ENCODE results near the gene JAKMIP2. TPM values are rescaled to one million over a fixed set of nuclear protein-coding genes. Genes with fewer than 3 reads are reported as not detected.

JAKMIP2 gene
- total RNA-seq, 1 experiment from 2014 or later = not detected

DNA sequence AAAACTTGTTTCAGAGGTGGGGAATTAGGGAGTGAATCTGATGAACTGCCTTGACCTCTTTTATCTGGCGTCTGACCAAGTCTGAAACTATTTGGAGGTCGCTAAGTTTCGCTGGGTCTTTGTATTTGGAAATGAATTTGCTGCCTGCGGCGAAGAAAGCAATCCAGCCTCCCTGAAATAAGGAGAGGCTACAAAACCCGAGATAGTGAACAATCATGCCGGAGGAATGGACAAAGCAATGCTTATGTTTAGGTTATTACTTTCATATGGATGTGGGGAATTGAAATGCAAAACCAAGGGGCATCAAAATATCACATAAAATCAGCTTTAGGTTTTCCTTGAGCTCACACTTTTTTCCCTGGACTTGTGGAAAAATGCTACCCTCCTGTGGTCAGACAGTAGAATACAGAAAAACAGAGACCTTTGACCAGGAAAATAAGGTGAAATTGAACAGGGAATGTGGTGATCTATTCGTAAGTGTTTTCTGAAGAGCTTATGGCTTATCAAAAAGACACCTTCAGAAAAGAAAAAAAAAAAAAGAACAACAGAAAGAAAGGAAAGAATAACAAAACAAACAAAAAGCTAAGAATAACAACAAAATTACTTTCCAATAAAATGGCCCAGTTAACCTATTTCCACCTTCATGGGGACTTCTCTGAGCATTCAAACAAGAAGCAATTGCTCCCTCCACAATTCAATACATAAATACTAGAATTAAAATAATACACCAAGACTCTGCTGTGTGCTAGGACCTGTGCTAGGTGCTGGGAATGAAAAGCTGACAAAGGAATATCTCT, 204.1 kb downstream of the JAKMIP2 start:
- no peaks in the 10 kb centered on the region for H3K4me1 ChIP-seq (replicated peaks; ENCODE audit: insufficient read depth)
- H3K27ac ChIP-seq = no peak overlapping the region
- ChIA-PET POLR2A (ENCODE audit: unreplicated experiment) (interaction anchor here (0.6 kb wide), 1 partner anchor 1633 kb away, joined by 3 read pairs; no protein-coding TSS in a partner anchor), CTCF (interaction anchor here (0.5 to 1.4 kb wide), 6 partner anchors 96 to 390 kb away, joined by 3 to 10 read pairs (median 6); no protein-coding TSS in a partner anchor)
- H3F3A ChIP-seq (ENCODE audit: insufficient read depth, low read depth) = no peaks in the 10 kb centered on the region
- H3K9me2 ChIP-seq (ENCODE audit: insufficient read depth) = no peaks in the 10 kb centered on the region
- intact Hi-C loops (cut with micrococcal nuclease; ENCODE audit: unreplicated experiment) = loop anchor here (1.0 to 10.0 kb wide), 5 partner anchors 66 to 1036 kb away; partner anchors contain the start of gene DPYSL3
- no peaks in the 10 kb centered on the region for H4K20me1 ChIP-seq (ENCODE audit: insufficient read depth)
- no peaks in the 10 kb centered on the region for H3K9me3 ChIP-seq (ENCODE audit: insufficient read depth, low read depth)
- H3K4me3 ChIP-seq = no peak overlapping the region
- no peak overlapping the region for H3K4me2 ChIP-seq
- H3K36me3 ChIP-seq (ENCODE audit: low read depth) = no peaks in the 10 kb centered on the region
- BruUV-seq (replicated peaks) = no TSS peak
- TF ChIP-seq CTCF (conservative IDR thresholded peaks at IDR 0.05) = peak; percentile 75
- no peak for TF ChIP-seq EZH2 (IDR thresholded peaks at IDR 0.05; ENCODE audit: low read depth)
- no peak overlapping the region for H2AFZ ChIP-seq
- H3K79me2 ChIP-seq (ENCODE audit: low read depth) = no peaks in the 10 kb centered on the region
- DNase-seq = no peak
- H3K27me3 ChIP-seq (ENCODE audit: insufficient read depth, low read depth) = peaks cover 5% of the 10 kb centered on the region; the same call in 1 of the 2 replicates

DNA sequence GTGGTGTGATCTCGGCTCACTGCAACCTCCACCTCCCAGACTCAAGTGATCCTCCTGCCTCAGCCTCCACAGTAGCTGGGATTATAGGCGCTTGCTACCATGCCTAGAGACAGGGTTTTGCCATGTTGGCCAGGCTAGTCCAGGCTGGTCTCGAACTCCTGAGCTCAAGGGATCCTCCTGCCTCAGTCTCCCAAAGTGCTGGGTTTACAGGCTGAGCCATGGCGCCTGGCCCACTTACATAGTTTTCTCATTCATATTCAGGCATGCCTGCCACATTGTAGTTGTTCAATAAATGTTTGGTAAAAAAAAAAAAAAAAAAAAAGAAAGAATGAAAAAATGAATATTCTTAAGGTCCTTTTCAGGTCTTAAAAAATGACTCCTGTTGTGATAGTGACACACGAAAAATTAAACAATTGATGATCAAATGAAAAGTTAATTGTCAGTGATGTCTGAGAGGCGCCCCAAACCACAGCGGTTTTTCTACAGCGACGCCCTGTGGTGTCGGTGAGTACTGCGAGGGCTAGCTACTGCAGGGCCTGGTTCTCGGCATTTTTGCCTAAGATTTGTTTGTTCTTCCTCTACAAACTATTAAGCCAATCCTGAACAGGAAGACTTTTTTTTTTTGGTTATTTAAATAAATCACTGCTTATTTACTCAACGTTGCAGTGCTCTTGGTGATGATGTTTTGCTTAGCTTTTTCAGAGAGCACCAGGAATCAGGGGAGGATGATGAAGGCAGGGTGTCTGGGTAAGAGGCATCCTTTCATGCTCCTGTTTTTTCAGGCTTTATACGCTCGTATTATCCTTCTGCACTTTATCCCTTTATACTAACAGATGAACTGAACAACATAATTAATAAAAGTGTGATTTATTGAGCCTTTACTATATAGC, 205.6 kb downstream of the JAKMIP2 start:
- no peaks in the 10 kb centered on the region for H3K36me3 ChIP-seq (ENCODE audit: low read depth)
- ChIA-PET POLR2A (ENCODE audit: unreplicated experiment) (no interaction called here), CTCF (interaction anchor here (0.6 to 0.8 kb wide), 4 partner anchors 11 to 266 kb away, joined by 3 to 26 read pairs (median 14); no protein-coding TSS in a partner anchor)
- no peak overlapping the region for H3K4me2 ChIP-seq
- H2AFZ ChIP-seq = no peak overlapping the region
- H3K4me1 ChIP-seq (replicated peaks; ENCODE audit: insufficient read depth) = no peaks in the 10 kb centered on the region
- H3K9me2 ChIP-seq (ENCODE audit: insufficient read depth) = no peaks in the 10 kb centered on the region
- DNase-seq = peak in 1 of 2 experiments; percentile 33
- H3K4me3 ChIP-seq = no peak overlapping the region
- intact Hi-C loops (cut with micrococcal nuclease; ENCODE audit: unreplicated experiment) = loop anchor here (5.0 to 10.0 kb wide), 3 partner anchors 65 to 1035 kb away; partner anchors contain the start of gene DPYSL3
- TF ChIP-seq EZH2 (IDR thresholded peaks at IDR 0.05; ENCODE audit: low read depth) = no peak
- peak; percentile 76 for TF ChIP-seq CTCF (conservative IDR thresholded peaks at IDR 0.05)
- no peaks in the 10 kb centered on the region for H3K79me2 ChIP-seq (ENCODE audit: low read depth)
- H3K27me3 ChIP-seq (ENCODE audit: insufficient read depth, low read depth) = peaks cover 5% of the 10 kb centered on the region; the same call in 1 of the 2 replicates
- no peaks in the 10 kb centered on the region for H4K20me1 ChIP-seq (ENCODE audit: insufficient read depth)
- no peak overlapping the region for H3K27ac ChIP-seq
- no peaks in the 10 kb centered on the region for H3K9me3 ChIP-seq (ENCODE audit: insufficient read depth, low read depth)
- no peaks in the 10 kb centered on the region for H3F3A ChIP-seq (ENCODE audit: insufficient read depth, low read depth)
- BruUV-seq (replicated peaks) = no TSS peak

GRCh38 chr5:147575598-147575997, 206.9 kb downstream of the JAKMIP2 start:
- no peaks in the 10 kb centered on the region for H3K79me2 ChIP-seq (ENCODE audit: low read depth)
- no peaks in the 10 kb centered on the region for H3K4me1 ChIP-seq (replicated peaks; ENCODE audit: insufficient read depth)
- no peak overlapping the region for H2AFZ ChIP-seq
- H3K4me2 ChIP-seq = no peak overlapping the region
- no peak overlapping the region for H3K27ac ChIP-seq
- H4K20me1 ChIP-seq (ENCODE audit: insufficient read depth) = no peaks in the 10 kb centered on the region
- BruUV-seq (replicated peaks) = no TSS peak
- no peak overlapping the region for H3K4me3 ChIP-seq
- TF ChIP-seq EZH2 (IDR thresholded peaks at IDR 0.05; ENCODE audit: low read depth) (no peak), CTCF (conservative IDR thresholded peaks at IDR 0.05) (no peak)
- peaks cover 1% of the 10 kb centered on the region; the same call in 1 of the 2 replicates for H3K27me3 ChIP-seq (ENCODE audit: insufficient read depth, low read depth)
- ChIA-PET CTCF (no interaction called here), POLR2A (ENCODE audit: unreplicated experiment) (no interaction called here)
- H3K9me2 ChIP-seq (ENCODE audit: insufficient read depth) = no peaks in the 10 kb centered on the region
- no peaks in the 10 kb centered on the region for H3F3A ChIP-seq (ENCODE audit: insufficient read depth, low read depth)
- no peaks in the 10 kb centered on the region for H3K36me3 ChIP-seq (ENCODE audit: low read depth)
- intact Hi-C loops (cut with micrococcal nuclease; ENCODE audit: unreplicated experiment) = loop anchor here (5.0 to 10.0 kb wide), 3 partner anchors 63 to 1033 kb away; partner anchors contain the start of gene DPYSL3
- no peak for DNase-seq
- H3K9me3 ChIP-seq (ENCODE audit: insufficient read depth, low read depth) = no peaks in the 10 kb centered on the region
